Vagina (tissue), 2 donors: ENCODE results near the gene SEC16A. TPM values are rescaled to one million over a fixed set of nuclear protein-coding genes. Genes with fewer than 3 reads are reported as not detected.

ENCODE experiments used
- DNase-seq, 2 donors: peaks; one replicate each; pipeline ENCODE4 v3.0.0-alpha.2; 2017; ENCODE audit errors: extremely low spot score in 2 of 2
- H3K27ac ChIP-seq: fragments of 200-600 bp; sonication (generic); one replicate; pipeline ENCODE4 v1.5.1; 2019
- H3K27me3 ChIP-seq: fragments of 200-600 bp; sonication (generic); one replicate; pipeline ENCODE4 v1.5.1; 2019
- H3K36me3 ChIP-seq, 2 donors: fragments of 200-600 bp; sonication (generic); one replicate each; pipeline ENCODE4 v1.5.1; 2017 to 2019
- H3K4me1 ChIP-seq: fragments of 200-600 bp; sonication (generic); one replicate; pipeline ENCODE4 v1.5.1; 2019
- H3K4me3 ChIP-seq, 2 donors: fragments of 200-600 bp; sonication (generic); 1 replicate in 1 of 2; 2 replicates in 1 of 2; pipeline ENCODE4 v1.5.1; 2016 to 2019
- H3K9me3 ChIP-seq: fragments of 200-600 bp; sonication (generic); one replicate; pipeline ENCODE4 v1.5.1; 2019
- POLR2A ChIP-seq, 2 donors: fragments of 450-650 bp; IDR thresholded peaks; one replicate each; pipeline ENCODE4 v1.6.1; 2017; ENCODE audit warnings: antibody characterized with exemption in 2 of 2, mild to moderate bottlenecking in 2 of 2, moderate library complexity in 2 of 2
- POLR2AphosphoS5 ChIP-seq, 2 donors: sonication (generic); formaldehyde crosslinking; IDR thresholded peaks; one replicate each; pipeline ENCODE4 v1.9.0; 2017; ENCODE audit warnings: antibody characterized with exemption in 2 of 2, mild to moderate bottlenecking in 2 of 2, low read depth in 1 of 2; ENCODE audit not compliant: insufficient read depth in 1 of 2
- intact Hi-C: fragments of 100-400 bp; cut with DNase I; formaldehyde crosslinking; loops from one replicate; pipeline ENCODE4 v1.15.1; 2023
- total RNA-seq: library from RNA; depleted of rRNA; stranded (reverse); fragments of >200 nt; gene quantifications from one replicate; pipeline ENCODE4 v1.2.3, GENCODE V29; 2016
- TF ChIP-seq, protein P1 (sequence below), 3 experiments: fragments of 450-650 bp in 2 of 3; fragments of 200-600 bp in 1 of 3; sonication (generic) in 1 of 3; IDR thresholded peaks; one replicate each; pipeline ENCODE4 v1.5.1; 2017 to 2019; ENCODE audit warnings: antibody characterized with exemption in 3 of 3, mild to moderate bottlenecking in 2 of 3, moderate library complexity in 2 of 3

The SEC16A gene
- total RNA-seq, 1 donor from 2014 or later: 52.3 TPM

DNA sequence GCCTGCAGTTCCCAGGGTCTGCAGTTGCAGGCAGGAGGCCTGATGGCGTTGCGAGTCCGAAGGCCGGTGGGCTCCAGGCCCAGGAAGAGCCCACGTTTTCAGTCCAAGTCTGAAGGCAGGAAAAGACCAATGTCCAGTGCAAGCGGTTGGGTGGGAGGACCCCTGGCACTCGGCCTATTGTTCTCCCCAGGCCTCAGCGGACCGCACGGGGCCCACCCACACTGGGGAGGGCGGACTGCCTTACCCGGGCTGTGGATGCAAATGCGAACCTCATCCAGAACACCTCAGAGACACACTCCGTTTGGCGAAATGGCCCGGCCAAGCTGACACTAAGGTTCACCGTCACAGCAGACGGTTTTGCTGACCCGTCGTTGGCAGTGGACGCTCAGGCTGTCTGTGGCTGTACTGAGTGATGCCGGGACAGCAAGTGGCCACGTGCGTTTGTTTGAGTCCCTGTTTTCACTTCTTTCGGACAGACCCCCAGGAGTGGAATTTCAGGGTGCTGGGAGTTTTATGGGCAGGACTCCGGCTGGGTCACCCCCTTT lies 10.2 kb upstream of the SEC16A start:
- no peaks in the 10 kb centered on the region for H3K4me1 ChIP-seq
- no peak overlapping the region for H3K27ac ChIP-seq
- no peak for DNase-seq
- no peaks in the 10 kb centered on the region for H3K27me3 ChIP-seq
- H3K4me3 ChIP-seq: no peak overlapping the region
- no peaks in the 10 kb centered on the region for H3K9me3 ChIP-seq
- H3K36me3 ChIP-seq: peaks cover 0 to 23% of the 10 kb centered on the region in 2 donors
- TF ChIP-seq, protein P1, sequence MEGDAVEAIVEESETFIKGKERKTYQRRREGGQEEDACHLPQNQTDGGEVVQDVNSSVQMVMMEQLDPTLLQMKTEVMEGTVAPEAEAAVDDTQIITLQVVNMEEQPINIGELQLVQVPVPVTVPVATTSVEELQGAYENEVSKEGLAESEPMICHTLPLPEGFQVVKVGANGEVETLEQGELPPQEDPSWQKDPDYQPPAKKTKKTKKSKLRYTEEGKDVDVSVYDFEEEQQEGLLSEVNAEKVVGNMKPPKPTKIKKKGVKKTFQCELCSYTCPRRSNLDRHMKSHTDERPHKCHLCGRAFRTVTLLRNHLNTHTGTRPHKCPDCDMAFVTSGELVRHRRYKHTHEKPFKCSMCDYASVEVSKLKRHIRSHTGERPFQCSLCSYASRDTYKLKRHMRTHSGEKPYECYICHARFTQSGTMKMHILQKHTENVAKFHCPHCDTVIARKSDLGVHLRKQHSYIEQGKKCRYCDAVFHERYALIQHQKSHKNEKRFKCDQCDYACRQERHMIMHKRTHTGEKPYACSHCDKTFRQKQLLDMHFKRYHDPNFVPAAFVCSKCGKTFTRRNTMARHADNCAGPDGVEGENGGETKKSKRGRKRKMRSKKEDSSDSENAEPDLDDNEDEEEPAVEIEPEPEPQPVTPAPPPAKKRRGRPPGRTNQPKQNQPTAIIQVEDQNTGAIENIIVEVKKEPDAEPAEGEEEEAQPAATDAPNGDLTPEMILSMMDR (IDR thresholded peaks at IDR 0.05): no peak
- TF ChIP-seq POLR2AphosphoS5 (IDR thresholded peaks at IDR 0.05; ENCODE audit: insufficient read depth in 1 of 2, low read depth in 1 of 2) (no peak), POLR2A (IDR thresholded peaks at IDR 0.05) (no peak)
- intact Hi-C loops: loop anchor here (10.0 kb wide), 1 partner anchor 52 kb away; the partner anchor contains the start of gene NOTCH1

DNA sequence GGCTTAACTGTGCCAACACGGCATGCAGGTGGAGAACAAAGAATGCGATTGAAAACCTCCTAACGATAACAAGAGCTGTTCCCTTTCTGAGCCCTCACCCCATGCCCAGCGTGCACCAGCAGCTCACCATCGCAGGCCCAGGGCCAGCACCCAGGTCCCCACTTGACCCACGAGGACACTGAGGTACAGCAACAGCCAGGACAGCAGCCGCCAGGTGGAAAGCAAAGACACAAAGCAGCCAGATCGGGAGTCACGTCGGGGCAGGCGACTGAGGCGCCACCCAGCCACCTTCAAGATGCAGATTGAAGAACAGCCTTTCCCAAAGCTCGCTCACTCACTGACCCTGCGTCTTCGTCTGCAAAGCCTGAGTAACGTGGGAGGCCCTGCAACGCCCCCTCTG lies 6.9 kb upstream of the SEC16A start:
- intact Hi-C loops: loop anchor here (2.0 to 10.0 kb wide), 3 partner anchors 55 to 141 kb away; partner anchors contain the start of gene NOTCH1
- no peaks in the 10 kb centered on the region for H3K9me3 ChIP-seq
- H3K4me3 ChIP-seq: no peak overlapping the region
- H3K36me3 ChIP-seq: no peaks in the 10 kb centered on the region
- H3K27ac ChIP-seq: no peak overlapping the region
- no peak for DNase-seq
- TF ChIP-seq POLR2A (IDR thresholded peaks at IDR 0.05) (no peak), POLR2AphosphoS5 (IDR thresholded peaks at IDR 0.05; ENCODE audit: insufficient read depth in 1 of 2, low read depth in 1 of 2) (no peak)
- TF ChIP-seq, protein P1 (IDR thresholded peaks at IDR 0.05): no peak
- H3K4me1 ChIP-seq: peaks cover 8% of the 10 kb centered on the region
- H3K27me3 ChIP-seq: no peaks in the 10 kb centered on the region

DNA sequence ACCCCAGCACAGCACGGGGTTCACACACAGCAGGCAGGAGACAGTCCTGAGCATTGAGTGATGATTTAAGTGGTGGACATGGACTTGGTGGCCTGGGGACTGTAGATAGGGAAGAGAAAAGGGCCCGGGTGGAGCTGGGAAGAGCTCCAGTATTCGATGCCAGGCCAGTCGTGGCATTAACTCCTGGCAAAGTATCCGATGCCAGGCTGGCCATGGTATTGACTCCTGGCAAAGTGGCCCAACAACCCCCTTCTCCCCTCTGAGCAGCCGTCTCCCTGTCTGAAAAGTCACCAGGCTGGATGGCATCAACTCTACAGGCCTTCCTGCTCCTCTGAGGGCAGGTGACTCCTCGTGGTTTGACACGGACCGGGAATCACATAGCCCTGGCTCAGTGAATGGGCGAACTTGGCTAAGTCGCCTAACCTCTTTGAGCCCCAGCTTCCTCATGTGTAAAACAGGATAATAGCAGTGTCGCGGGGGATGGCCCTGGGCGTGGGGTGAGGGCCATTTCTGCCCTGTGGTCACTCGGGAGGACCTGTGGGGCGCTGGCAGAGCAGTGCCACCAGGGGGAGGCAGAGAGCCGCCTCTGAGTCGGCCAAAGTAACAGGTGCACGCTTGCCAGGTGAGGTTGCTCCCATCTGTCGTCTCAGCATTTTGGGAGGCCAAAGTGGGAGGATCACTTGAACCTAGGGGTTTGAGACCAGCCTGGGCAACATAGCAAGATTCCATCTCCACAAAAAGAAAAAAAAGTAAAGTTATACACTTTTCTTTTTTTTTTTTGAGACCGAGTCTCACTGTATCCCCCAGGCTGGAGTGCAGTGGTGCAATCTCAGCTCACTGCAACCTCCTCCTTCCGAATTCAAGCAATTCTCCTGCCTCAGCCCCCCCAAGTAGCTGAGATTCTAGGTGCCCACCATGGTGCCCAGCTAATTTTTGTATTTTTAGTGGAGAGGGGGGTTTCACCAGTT lies 5.7 kb upstream of the SEC16A start:
- intact Hi-C loops: loop anchor here (2.0 kb wide), 1 partner anchor 142 kb away; no protein-coding TSS in a partner anchor

GRCh38 chr9:136487672-136488071 lies 4.8 kb upstream of the SEC16A start:
- Histone ChIP-seq H3K4me1 (peaks cover 18% of the 10 kb centered on the region), H3K9me3 (no peaks in the 10 kb centered on the region), H3K27ac (no peak overlapping the region), H3K27me3 (no peaks in the 10 kb centered on the region), H3K4me3 (no peak overlapping the region), H3K36me3 (no peaks in the 10 kb centered on the region)
- DNase-seq: no peak
- intact Hi-C loops: loop anchor here (2.0 kb wide), 1 partner anchor 143 kb away; no protein-coding TSS in a partner anchor
- TF ChIP-seq POLR2A (IDR thresholded peaks at IDR 0.05) (no peak), POLR2AphosphoS5 (IDR thresholded peaks at IDR 0.05; ENCODE audit: insufficient read depth in 1 of 2, low read depth in 1 of 2) (no peak)
- TF ChIP-seq, protein P1 (IDR thresholded peaks at IDR 0.05): no peak

More for the DNA sequence above, 5.7 kb upstream of the SEC16A start:
- DNase-seq: no peak
- peaks cover 18% of the 10 kb centered on the region for H3K4me1 ChIP-seq
- no peak overlapping the region for H3K27ac ChIP-seq
- H3K36me3 ChIP-seq: no peaks in the 10 kb centered on the region
- TF ChIP-seq POLR2A (IDR thresholded peaks at IDR 0.05): no peak
- TF ChIP-seq, protein P1 (IDR thresholded peaks at IDR 0.05): peak; percentile 98 to 99 (median 98)
- H3K27me3 ChIP-seq: no peaks in the 10 kb centered on the region
- no peaks in the 10 kb centered on the region for H3K9me3 ChIP-seq
- H3K4me3 ChIP-seq: no peak overlapping the region
